ENCODE measurements around the gene CDK8. TPM values are rescaled to one million over a fixed set of nuclear protein-coding genes. Genes with fewer than 3 reads are reported as not detected.

CDK8 gene
- total RNA-seq, 1 experiment from 2014 or later = 9.4 TPM

DNA sequence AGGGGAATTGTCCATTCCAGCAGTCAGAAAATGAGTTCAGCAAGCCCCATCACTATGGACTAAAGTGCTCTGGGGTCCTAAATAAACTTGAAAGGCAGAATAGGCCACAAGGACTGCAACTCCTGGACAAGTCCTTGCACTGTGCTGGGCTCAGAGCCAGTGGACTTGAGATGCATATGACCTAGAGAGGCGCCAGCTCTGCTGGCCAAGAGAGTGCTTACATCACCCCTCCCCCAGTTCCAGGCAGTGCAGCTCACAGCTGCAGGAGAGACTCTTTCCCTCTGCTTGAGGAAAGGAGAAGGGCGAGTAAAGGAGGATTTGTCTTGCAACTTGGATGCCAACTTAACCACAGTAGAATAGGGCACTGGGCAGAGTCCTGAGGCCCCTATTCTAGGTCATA lies 194.1 kb downstream of the CDK8 start:
- Mint-ChIP-seq H3K4me3 (ENCODE audit: low read depth, unreplicated experiment) (no peak overlapping the region), H3K9me3 (ENCODE audit: low read depth, unreplicated experiment) (no peaks in the 10 kb centered on the region), H3K4me1 (ENCODE audit: low read depth, unreplicated experiment) (no peaks in the 10 kb centered on the region), H3K27ac (ENCODE audit: unreplicated experiment) (no peak overlapping the region), H3K36me3 (ENCODE audit: insufficient read depth, unreplicated experiment) (no peaks in the 10 kb centered on the region), H3K27me3 (ENCODE audit: unreplicated experiment) (peaks cover 66% of the 10 kb centered on the region)
- BruUV-seq (replicated peaks) = no TSS peak
- TF ChIP-seq, protein P1, sequence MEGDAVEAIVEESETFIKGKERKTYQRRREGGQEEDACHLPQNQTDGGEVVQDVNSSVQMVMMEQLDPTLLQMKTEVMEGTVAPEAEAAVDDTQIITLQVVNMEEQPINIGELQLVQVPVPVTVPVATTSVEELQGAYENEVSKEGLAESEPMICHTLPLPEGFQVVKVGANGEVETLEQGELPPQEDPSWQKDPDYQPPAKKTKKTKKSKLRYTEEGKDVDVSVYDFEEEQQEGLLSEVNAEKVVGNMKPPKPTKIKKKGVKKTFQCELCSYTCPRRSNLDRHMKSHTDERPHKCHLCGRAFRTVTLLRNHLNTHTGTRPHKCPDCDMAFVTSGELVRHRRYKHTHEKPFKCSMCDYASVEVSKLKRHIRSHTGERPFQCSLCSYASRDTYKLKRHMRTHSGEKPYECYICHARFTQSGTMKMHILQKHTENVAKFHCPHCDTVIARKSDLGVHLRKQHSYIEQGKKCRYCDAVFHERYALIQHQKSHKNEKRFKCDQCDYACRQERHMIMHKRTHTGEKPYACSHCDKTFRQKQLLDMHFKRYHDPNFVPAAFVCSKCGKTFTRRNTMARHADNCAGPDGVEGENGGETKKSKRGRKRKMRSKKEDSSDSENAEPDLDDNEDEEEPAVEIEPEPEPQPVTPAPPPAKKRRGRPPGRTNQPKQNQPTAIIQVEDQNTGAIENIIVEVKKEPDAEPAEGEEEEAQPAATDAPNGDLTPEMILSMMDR (IDR thresholded peaks at IDR 0.05; ENCODE audit: unreplicated experiment) = no peak
- CTCF ChIA-PET = no interaction called here
- intact Hi-C loops (cut with micrococcal nuclease; ENCODE audit: unreplicated experiment) = no loop called here
- DNase-seq = no peak

GRCh38 chr13:26449063-26449848 lies 195.3 kb downstream of the CDK8 start:
- Mint-ChIP-seq H3K36me3 (ENCODE audit: insufficient read depth, unreplicated experiment) (no peaks in the 10 kb centered on the region), H3K27me3 (ENCODE audit: unreplicated experiment) (peaks cover 76% of the 10 kb centered on the region), H3K4me3 (ENCODE audit: low read depth, unreplicated experiment) (no peak overlapping the region), H3K9me3 (ENCODE audit: low read depth, unreplicated experiment) (no peaks in the 10 kb centered on the region), H3K27ac (ENCODE audit: unreplicated experiment) (no peak overlapping the region), H3K4me1 (ENCODE audit: low read depth, unreplicated experiment) (no peaks in the 10 kb centered on the region)
- intact Hi-C loops (cut with micrococcal nuclease; ENCODE audit: unreplicated experiment) = no loop called here
- DNase-seq = no peak
- BruUV-seq (replicated peaks) = no TSS peak
- CTCF ChIA-PET = interaction anchor here (0.6 kb wide), 1 partner anchor 905 kb away, joined by 3 read pairs; no protein-coding TSS in a partner anchor
- TF ChIP-seq, protein P1 (IDR thresholded peaks at IDR 0.05; ENCODE audit: unreplicated experiment) = no peak

Other genes with a start within 250 kb of the CDK8 start
- 14.9 and 23.2 TPM in 2 replicates for gene SHISA2, start 202.1 kb upstream of the CDK8 start, total RNA-seq (2022)
- 26.6 and 28.9 TPM in 2 replicates for gene RNF6, start 31.8 kb upstream of the CDK8 start, total RNA-seq (2022)